GM21423 (cell line): ENCODE measurements around the gene FAM174C.

Source experiments
- ATAC-seq: cut with Tn5 transposase; IDR thresholded peaks from one replicate; pipeline ENCODE4 v1.9.1; 2021; ENCODE audit warnings: mild to moderate bottlenecking, moderate library complexity; ENCODE audit not compliant: unreplicated experiment

FAM174C gene

GRCh38 chr19:1271528-1272422 lies 3.6 kb upstream of the FAM174C start:
- ATAC-seq = no peak

DNA sequence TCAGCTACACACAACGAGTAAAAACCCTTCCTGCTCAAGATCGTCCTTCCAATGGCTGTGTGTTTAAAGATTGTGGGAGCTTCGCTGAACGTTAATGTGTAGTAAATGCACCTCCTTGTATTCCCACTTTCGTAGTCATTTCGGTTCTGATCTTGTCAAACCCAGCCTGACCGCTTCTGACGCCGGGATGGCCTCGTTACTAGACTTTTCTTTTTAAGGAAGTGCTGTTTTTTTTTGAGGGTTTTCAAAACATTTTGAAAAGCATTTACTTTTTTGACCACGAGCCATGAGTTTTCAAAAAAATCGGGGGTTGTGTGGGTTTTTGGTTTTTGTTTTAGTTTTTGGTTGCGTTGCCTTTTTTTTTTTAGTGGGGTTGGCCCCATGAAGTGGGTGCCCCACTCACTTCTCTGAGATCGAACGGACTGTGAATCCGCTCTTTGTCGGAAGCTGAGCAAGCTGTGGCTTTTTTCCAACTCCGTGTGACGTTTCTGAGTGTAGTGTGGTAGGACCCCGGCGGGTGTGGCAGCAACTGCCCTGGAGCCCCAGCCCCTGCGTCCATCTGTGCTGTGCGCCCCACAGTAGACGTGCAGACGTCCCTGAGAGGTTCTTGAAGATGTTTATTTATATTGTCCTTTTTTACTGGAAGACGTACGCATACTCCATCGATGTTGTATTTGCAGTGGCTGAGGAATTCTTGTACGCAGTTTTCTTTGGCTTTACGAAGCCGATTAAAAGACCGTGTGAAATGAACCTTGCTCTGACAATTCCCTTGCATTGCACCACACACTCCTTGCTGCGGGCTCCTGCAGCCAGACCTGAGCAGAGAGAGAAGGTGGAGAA lies 2.7 kb upstream of the FAM174C start:
- no peak for ATAC-seq

- ATAC-seq = no peak
These were observed 1.9 kb upstream of the FAM174C start for GRCh38 chr19:1273263-1274041.

- ATAC-seq = no peak
These were observed 1.1 kb upstream of the FAM174C start for GRCh38 chr19:1274081-1274851.

GRCh38 chr19:1274852-1275259 lies 474 bp upstream of the FAM174C start:
- ATAC-seq = no peak

GRCh38 chr19:1275976-1276627 lies 772 bp downstream of the FAM174C start:
- no peak for ATAC-seq

GRCh38 chr19:1276628-1277022 lies 1.3 kb downstream of the FAM174C start:
- no peak for ATAC-seq

DNA sequence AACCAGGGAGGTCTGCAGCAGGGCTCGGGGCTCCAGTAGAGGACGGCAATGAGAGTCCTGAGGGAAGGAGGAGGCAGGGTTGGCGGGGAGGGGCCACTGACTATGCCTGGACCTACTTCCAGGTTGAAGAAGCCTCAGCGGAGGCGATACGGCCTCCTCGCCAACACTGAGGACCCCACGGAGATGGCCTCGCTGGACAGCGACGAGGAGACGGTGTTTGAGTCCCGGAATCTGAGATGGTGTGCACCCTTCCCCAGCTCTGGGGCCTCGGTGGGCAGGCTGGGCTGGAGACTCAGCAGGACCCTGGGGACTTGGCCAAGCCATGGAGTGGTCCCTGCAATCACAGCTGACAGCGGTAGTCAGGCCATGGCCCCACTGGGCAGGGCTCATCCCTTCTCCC lies 1.7 kb downstream of the FAM174C start:
- ATAC-seq = no peak

DNA sequence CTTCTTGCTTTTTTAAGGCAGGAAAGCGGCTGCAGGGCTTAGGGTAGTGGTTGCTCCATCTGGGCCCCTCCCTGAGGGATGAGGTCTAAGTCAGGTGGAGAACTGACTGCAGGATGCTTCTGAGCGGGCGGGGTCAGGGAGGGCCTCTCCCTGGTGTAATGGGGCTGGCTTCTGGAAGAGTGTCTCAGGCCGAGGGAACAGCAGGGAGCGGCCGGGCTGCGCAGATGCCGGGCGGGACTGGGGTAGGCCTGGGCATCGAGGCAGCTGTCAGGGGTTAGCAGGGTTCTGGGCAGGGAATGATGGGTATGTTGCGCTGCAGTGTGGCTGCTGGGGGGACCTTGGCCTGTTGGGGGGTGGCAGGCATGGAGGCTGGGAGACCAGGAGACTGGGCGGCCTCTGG lies 2.7 kb downstream of the FAM174C start:
- no peak for ATAC-seq

GRCh38 chr19:1278713-1279660 lies 3.7 kb downstream of the FAM174C start:
- ATAC-seq = no peak

- no peak for ATAC-seq
These were observed 4.5 kb downstream of the FAM174C start for GRCh38 chr19:1279782-1280341.

GRCh38 chr19:1280636-1281568 lies 5.6 kb downstream of the FAM174C start:
- ATAC-seq = no peak

- no peak for ATAC-seq
These were observed 6.4 kb downstream of the FAM174C start for GRCh38 chr19:1281569-1282287.

DNA sequence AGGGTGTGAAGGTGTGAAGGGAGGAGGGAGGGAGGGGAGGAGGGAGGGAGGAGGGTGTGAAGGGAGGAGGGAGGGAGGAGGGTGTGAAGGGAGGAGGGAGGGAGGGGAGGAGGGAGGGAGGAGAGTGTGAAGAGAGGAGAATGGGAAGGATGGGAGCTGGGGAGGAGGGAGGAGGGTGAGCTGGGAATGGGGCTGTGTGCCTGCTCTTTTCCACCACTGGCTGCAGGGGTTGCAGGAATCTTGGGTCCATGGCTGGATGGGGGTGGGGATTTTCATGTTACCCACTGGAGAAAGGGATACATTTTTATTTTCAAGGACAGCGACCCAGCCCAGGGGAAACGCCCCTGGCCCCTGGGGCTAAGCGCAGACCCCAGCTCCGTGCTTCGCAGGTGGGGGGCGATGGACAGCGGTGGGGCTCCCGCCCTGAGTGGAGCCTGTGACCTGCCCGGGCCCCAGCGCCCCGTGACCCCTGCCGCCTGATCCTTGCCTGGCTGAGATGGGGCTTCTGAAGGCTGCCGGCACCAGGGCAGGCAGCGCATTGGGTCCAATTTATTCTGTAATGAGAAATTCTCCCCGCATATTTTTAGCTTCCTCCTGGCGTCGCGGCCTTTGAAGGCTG lies 7.4 kb downstream of the FAM174C start:
- ATAC-seq = no peak

DNA sequence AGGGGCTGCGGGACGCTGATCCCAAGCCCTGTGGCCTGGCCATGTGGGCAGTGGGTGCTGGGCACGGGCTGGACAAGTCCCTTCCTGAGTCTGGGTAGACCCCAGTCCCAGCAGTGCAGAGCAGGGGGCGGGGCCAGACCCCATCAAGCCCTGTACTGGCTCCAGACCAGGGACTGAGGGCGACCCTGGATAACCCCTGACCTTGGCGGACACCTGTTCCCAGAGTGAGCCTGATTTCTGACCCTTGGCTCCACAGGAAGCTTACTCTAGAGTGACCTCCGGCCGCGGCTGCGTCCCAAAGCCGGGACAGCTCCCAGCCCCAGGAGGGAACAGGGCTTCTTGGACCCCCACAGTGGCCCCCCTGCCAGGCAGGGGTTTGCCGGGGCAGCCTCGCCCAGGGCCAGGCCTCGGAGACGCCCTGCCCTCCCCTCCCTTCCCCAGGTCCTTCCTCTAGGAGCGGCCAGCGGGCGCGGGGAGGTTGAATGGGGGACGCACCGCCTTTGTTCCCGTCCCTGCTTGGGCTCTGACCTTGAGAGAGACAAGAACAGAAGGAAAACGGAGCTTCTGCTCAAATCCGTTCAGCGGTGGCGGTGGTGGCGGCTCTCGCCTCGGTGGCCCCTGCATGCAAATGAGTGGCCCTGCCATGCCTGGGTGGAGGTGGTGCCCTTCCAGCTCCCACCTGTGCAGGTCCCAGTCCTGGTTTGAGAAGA lies 8.0 kb downstream of the FAM174C start:
- ATAC-seq = no peak

DNA sequence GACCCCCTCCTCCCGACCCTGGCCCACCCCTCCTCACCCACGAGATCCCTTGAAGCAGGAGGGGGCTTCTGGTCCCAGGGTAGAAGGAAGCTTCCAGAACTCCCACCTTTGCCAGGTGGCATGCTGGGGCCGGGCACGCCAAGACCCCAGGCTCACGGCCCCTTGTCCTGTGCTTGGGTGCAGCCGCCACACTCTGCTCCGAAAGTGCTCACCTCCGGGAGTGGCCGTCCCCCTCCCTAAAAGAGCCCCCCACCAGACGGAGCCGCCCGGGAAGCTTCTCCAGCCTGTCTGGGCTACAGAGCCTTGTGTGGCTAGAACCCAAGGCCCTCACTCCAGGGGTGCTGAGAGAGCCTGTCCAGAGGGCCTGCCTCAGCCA lies 8.6 kb downstream of the FAM174C start:
- ATAC-seq = no peak
